AG04449 (cell line): Measurements from ENCODE around the gene ETS2.

ENCODE experiments used
- CTCF ChIA-PET: fragments of 350-600 bp; formaldehyde crosslinking; extraction: SDS; loops from one replicate; lab custom pipeline; 2021; ENCODE audit warnings: antibody characterized with exemption; lab: Yijun Ruan, JAX
- POLR2A ChIA-PET: fragments of 400-600, 350-600 bp; formaldehyde crosslinking; extraction: SDS; loops from one replicate; lab custom pipeline; 2020; ENCODE audit warnings: antibody characterized with exemption, inconsistent platforms; lab: Yijun Ruan, JAX
- DNase-seq: peaks from one replicate; pipeline ENCODE4 v3.0.0-alpha.2; 2010; ENCODE audit warnings: low read depth, low spot score
- H3K4me3 ChIP-seq: 2 replicates; pipeline ENCODE4 v1.5.1; 2011; ENCODE audit warnings: low read depth, mild to moderate bottlenecking, control low read depth, low read length
- TF ChIP-seq, protein P1 (sequence below): IDR thresholded peaks from one replicate; pipeline ENCODE4 v1.5.1; 2011; ENCODE audit warnings: mild to moderate bottlenecking, moderate library complexity, low read length, control low read depth, inconsistent platforms; ENCODE audit not compliant: insufficient read depth; ENCODE audit errors: missing control alignments

Gene ETS2

DNA sequence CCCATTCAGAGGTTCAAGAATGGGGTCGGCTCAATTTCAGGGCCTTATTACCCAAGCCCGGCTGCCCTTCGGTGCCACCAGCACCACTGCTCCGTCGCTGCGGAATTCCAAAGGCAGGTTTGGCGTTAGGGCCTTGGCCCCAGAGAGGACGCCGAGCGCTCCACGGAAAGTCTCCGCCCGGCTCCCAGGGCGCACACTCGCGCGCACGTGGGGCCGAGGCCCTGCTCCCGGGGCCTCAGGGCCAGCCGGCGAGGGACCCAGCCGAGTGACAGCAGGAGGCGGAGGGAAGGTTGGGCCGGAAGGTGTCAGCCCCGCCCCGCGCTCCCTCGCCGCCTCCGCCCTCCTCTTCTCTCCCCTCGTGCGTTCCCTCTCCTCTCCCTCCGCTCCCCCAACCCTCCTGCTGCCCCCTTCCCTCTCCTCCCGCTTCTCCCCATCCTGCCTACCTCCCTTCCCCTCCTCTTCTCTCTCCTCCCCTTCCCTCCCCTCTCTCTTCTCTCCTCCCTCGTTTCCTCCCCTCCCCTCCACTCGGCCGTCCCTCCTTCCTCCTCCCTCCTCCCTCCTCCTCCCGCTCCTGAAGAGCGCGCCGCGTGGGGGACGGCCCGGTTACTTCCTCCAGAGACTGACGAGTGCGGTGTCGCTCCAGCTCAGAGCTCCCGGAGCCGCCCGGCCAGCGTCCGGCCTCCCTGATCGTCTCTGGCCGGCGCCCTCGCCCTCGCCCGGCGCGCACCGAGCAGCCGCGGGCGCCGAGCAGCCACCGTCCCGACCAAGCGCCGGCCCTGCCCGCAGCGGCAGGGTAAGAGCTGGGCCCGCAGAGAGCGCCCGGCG is at the start of gene ETS2:
TSS of gene ETS2 (plus strand) at position 602 of the 825 bp plus-strand sequence. CDS start 4,106 bp downstream, outside the sequence.
- POLR2A ChIA-PET: interaction anchor here (0.6 kb wide), 3 partner anchors 14 to 126 kb away, joined by 3 read pairs; no protein-coding TSS in a partner anchor
- TF ChIP-seq, protein P1, sequence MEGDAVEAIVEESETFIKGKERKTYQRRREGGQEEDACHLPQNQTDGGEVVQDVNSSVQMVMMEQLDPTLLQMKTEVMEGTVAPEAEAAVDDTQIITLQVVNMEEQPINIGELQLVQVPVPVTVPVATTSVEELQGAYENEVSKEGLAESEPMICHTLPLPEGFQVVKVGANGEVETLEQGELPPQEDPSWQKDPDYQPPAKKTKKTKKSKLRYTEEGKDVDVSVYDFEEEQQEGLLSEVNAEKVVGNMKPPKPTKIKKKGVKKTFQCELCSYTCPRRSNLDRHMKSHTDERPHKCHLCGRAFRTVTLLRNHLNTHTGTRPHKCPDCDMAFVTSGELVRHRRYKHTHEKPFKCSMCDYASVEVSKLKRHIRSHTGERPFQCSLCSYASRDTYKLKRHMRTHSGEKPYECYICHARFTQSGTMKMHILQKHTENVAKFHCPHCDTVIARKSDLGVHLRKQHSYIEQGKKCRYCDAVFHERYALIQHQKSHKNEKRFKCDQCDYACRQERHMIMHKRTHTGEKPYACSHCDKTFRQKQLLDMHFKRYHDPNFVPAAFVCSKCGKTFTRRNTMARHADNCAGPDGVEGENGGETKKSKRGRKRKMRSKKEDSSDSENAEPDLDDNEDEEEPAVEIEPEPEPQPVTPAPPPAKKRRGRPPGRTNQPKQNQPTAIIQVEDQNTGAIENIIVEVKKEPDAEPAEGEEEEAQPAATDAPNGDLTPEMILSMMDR: peak; percentile 22
- DNase-seq: peak; percentile 57
- CTCF ChIA-PET: interaction anchor here (1.4 to 2.7 kb wide), 2 partner anchors 9 to 71 kb away, joined by 3 to 10 read pairs; no protein-coding TSS in a partner anchor
- peak within 1 kb of the TSS; percentile 80 for H3K4me3 ChIP-seq

DNA sequence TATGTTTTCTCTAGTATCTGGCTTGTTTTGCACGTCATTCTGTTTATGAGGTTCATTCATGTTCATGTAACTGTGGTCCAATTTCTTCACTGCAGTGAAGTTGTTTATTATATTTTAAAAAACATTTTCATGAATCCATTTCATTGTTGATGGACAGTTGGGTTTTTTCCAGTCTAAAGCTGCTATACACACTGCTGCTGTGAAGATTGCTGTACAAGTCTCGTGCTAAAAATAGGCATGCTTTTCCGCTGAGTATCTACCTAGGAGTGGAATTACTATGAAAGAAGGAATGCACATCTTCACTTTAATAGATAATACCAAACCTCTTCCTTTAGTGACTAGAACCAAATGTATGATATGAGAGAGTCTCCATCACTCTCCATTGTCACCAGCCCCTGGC is 49.0 kb upstream of the ETS2 start:
- ChIA-PET POLR2A (interaction anchor here (0.8 to 2.0 kb wide), 3 partner anchors 12 to 51 kb away, joined by 3 to 11 read pairs (median 4); no protein-coding TSS in a partner anchor), CTCF (interaction anchor here (0.6 to 2.3 kb wide), 4 partner anchors 16 to 381 kb away, joined by 3 to 8 read pairs (median 4); no protein-coding TSS in a partner anchor)
- TF ChIP-seq, protein P1: no peak
- H3K4me3 ChIP-seq: no peak overlapping the region
- peak; percentile 56 for DNase-seq

DNA sequence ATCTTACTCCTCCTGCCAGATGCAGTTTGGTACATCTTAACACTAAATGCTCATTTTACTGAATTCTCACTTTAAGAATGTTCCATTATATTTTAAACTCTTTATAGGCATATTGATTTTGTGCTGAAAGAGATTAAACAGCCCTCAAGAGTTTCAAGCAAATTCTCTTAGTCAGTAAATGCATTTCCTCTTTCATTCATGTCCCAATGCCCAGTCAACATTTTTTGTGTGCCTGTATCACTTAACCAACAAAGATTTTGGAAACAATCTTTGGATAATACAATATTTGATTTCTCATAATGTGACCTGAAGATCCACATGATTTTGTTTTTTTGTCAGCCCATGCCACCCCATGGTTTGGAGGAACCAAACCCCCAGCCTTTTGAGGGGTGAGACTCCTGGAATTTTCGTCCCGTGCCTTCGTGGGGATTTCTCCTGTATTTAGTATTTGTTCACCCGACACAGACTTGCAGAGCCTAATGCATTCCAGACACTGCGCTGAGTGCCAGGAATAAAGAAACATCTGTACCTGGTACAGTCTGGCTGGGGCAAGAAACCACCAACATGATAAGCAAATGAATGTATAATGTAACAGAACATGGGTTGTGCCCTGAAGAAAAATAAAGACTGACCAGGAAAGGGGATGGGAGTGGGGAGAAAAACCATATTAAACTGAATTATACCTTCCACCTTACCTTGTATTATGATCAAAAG is 47.1 kb upstream of the ETS2 start:
- no peak for DNase-seq
- no peak overlapping the region for H3K4me3 ChIP-seq
- ChIA-PET POLR2A (no interaction called here), CTCF (no interaction called here)
- TF ChIP-seq, protein P1: no peak

DNA sequence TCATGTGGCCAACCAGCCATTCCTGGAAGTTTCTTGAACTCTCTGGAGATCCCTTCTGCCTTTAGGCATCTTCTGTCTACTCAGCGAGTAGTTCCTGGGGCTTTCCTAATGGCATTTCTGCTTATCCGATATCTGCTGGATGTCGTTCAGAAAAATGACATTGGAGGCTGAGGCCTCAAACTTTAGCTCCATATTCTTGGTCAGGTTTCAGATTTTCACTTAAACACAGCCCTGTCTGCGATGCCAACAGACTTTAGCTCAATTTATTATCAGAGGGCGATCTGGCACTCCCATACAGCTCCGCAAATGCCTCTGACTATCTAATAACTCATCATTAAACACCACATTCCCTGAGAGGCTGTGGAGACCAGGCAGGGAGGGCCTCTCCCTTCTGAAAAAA is 46.3 kb upstream of the ETS2 start:
- TF ChIP-seq, protein P1: no peak
- no peak overlapping the region for H3K4me3 ChIP-seq
- ChIA-PET CTCF (interaction anchor here (1.2 kb wide), 1 partner anchor 25 kb away, joined by 4 read pairs; no protein-coding TSS in a partner anchor), POLR2A (interaction anchor here (1.0 kb wide), 1 partner anchor 46 kb away, joined by 3 read pairs; the partner anchor contains the start of gene ETS2)
- no peak for DNase-seq

DNA sequence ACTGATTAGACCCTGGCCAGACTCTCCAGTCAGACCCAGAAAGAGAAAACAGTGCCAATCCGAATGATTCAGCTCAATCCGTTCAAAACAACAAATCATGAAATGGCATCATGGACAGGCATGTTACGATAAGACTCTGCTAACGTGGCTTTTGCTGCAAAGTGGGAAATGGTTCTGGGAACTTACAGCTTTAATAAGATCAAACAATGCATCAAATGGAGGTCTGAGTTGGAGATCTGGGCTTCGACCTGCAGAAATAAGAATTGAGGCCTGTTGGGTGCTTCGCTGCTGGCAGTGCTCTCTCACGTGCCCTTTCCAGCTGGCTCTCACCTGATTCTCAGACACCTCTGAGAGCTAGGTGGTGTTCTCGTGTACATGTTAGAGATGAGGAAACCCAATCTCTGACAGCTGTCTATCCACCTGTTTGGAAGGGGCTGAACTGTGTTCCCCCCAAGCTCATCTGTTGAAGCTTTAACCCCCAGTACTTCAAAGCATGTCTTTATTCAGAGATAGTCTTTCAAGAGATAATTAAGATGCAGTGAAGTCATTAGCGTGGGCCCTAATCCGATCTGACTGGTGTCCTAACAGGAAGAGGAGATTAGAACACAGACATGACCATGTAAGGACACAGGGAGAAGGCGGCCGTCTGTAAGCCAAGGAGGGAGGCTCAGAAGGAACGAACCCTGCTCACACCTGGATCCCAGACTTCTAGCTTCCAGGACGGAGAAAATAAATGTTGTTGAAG is 45.5 kb upstream of the ETS2 start:
- CTCF ChIA-PET: interaction anchor here (1.2 kb wide), 2 partner anchors 10 to 26 kb away, joined by 4 to 5 read pairs; no protein-coding TSS in a partner anchor

More for the DNA sequence above, 45.5 kb upstream of the ETS2 start:
- H3K4me3 ChIP-seq: no peak overlapping the region
- no peak for DNase-seq
- POLR2A ChIA-PET: interaction anchor here (0.6 to 1.0 kb wide), 2 partner anchors 9 to 45 kb away, joined by 3 read pairs; partner anchors contain the start of gene ETS2
- TF ChIP-seq, protein P1: no peak
